ENCODE measurements around the gene SH3PXD2A. TPM values are rescaled to one million over a fixed set of nuclear protein-coding genes. Genes with fewer than 3 reads are reported as not detected.

Gene SH3PXD2A
- total RNA-seq, 3 donors from 2014 or later: 14.3 to 30.5 (median 14.7) TPM

- H3K27ac ChIP-seq: no peak overlapping the region
- no peak overlapping the region for H3K4me3 ChIP-seq
- no peak for DNase-seq (ENCODE audit: low spot score in 2 of 2)
- no peaks in the 10 kb centered on the region for H3K36me3 ChIP-seq
- no peaks in the 10 kb centered on the region for H3K9me3 ChIP-seq
- no peaks in the 10 kb centered on the region for H3K4me1 ChIP-seq
- intact Hi-C loops (cut with DNase I; ENCODE audit: low total_unique reads): no loop called here
- H3K27me3 ChIP-seq: no peaks in the 10 kb centered on the region
- TF ChIP-seq CTCF (IDR thresholded peaks at IDR 0.05) (no peak), POLR2A (IDR thresholded peaks at IDR 0.05) (no peak), POLR2AphosphoS5 (IDR thresholded peaks at IDR 0.05) (no peak)
Measured at GRCh38 chr10:103703941-103704919, 151.1 kb downstream of the SH3PXD2A start.

- H3K27me3 ChIP-seq: no peaks in the 10 kb centered on the region
- no peaks in the 10 kb centered on the region for H3K36me3 ChIP-seq
- no peaks in the 10 kb centered on the region for H3K9me3 ChIP-seq
- DNase-seq (ENCODE audit: low spot score in 2 of 2): no peak
- intact Hi-C loops (cut with DNase I; ENCODE audit: low total_unique reads): no loop called here
- no peak overlapping the region for H3K4me3 ChIP-seq
- no peak overlapping the region for H3K27ac ChIP-seq
- no peaks in the 10 kb centered on the region for H3K4me1 ChIP-seq
- TF ChIP-seq CTCF (IDR thresholded peaks at IDR 0.05): no peak
- no peak for TF ChIP-seq POLR2A (IDR thresholded peaks at IDR 0.05)
- TF ChIP-seq POLR2AphosphoS5 (IDR thresholded peaks at IDR 0.05): no peak
Measured at GRCh38 chr10:103701380-103702222, 153.8 kb downstream of the SH3PXD2A start.

- no peak for DNase-seq (ENCODE audit: low spot score in 2 of 2)
- no peak for TF ChIP-seq POLR2AphosphoS5 (IDR thresholded peaks at IDR 0.05)
- no peak for TF ChIP-seq CTCF (IDR thresholded peaks at IDR 0.05)
- no peak for TF ChIP-seq POLR2A (IDR thresholded peaks at IDR 0.05)
- no peak overlapping the region for H3K4me3 ChIP-seq
- H3K9me3 ChIP-seq: no peaks in the 10 kb centered on the region
- no peaks in the 10 kb centered on the region for H3K27me3 ChIP-seq
- H3K27ac ChIP-seq: no peak overlapping the region
- no peaks in the 10 kb centered on the region for H3K4me1 ChIP-seq
- H3K36me3 ChIP-seq: no peaks in the 10 kb centered on the region
- intact Hi-C loops (cut with DNase I; ENCODE audit: low total_unique reads): no loop called here
Measured at GRCh38 chr10:103700436-103700715, 155.0 kb downstream of the SH3PXD2A start.

- H3K4me3 ChIP-seq: no peak overlapping the region
- DNase-seq (ENCODE audit: low spot score in 2 of 2): no peak
- no peak overlapping the region for H3K27ac ChIP-seq
- H3K36me3 ChIP-seq: no peaks in the 10 kb centered on the region
- intact Hi-C loops (cut with DNase I; ENCODE audit: low total_unique reads): no loop called here
- TF ChIP-seq POLR2AphosphoS5 (IDR thresholded peaks at IDR 0.05) (no peak), POLR2A (IDR thresholded peaks at IDR 0.05) (no peak), CTCF (IDR thresholded peaks at IDR 0.05) (no peak)
- H3K9me3 ChIP-seq: no peaks in the 10 kb centered on the region
- H3K27me3 ChIP-seq: no peaks in the 10 kb centered on the region
- H3K4me1 ChIP-seq: no peaks in the 10 kb centered on the region
Measured at GRCh38 chr10:103699611-103700435, 155.6 kb downstream of the SH3PXD2A start.
